IPS-18c (cell line): Measurements from ENCODE around the gene PGA3.
"Not testable (repeated sequence)": the region's sequence is repeated elsewhere in the genome, so short reads cannot be mapped to it uniquely, and the experiment has no call there.

ENCODE experiments used
- H3K4me3 ChIP-seq: 2 replicates; pipeline ENCODE4 v1.7.0; 2013; ENCODE audit warnings: low read depth, mild to moderate bottlenecking, low read length, moderate library complexity; ENCODE audit not compliant: insufficient read depth
- H3K9me3 ChIP-seq: one replicate; pipeline ENCODE4 v1.6.1; 2013; ENCODE audit warnings: mild to moderate bottlenecking, low read length, moderate library complexity; ENCODE audit not compliant: control insufficient read depth, insufficient read depth

Gene PGA3

GRCh38 chr11:61229458-61229857 is 26.1 kb downstream of the PGA3 start:
- H3K4me3 ChIP-seq, H3K9me3 ChIP-seq: not testable (repeated sequence)

GRCh38 chr11:61231033-61231432 is 27.7 kb downstream of the PGA3 start:
- not testable (repeated sequence) for H3K9me3 ChIP-seq, H3K4me3 ChIP-seq

GRCh38 chr11:61231585-61231984 is 28.3 kb downstream of the PGA3 start:
- H3K4me3 ChIP-seq, H3K9me3 ChIP-seq: not testable (repeated sequence)

GRCh38 chr11:61232548-61233145 is 29.3 kb downstream of the PGA3 start:
- not testable (repeated sequence) for H3K4me3 ChIP-seq, H3K9me3 ChIP-seq

GRCh38 chr11:61237130-61237529 is 33.8 kb downstream of the PGA3 start:
- H3K9me3 ChIP-seq, H3K4me3 ChIP-seq: not testable (repeated sequence)

- not testable (repeated sequence) for H3K4me3 ChIP-seq, H3K9me3 ChIP-seq
Measured at GRCh38 chr11:61240288-61240687, 37.0 kb downstream of the PGA3 start.

- H3K4me3 ChIP-seq, H3K9me3 ChIP-seq: not testable (repeated sequence)
Measured at GRCh38 chr11:61240875-61241274, 37.6 kb downstream of the PGA3 start, which contains the start of gene PGA5. PGA5 (plus strand) TSS chr11:61241175; CDS start chr11:61241227, 52 bp downstream.

GRCh38 chr11:61241526-61241925 is 38.2 kb downstream of the PGA3 start:
- H3K4me3 ChIP-seq, H3K9me3 ChIP-seq: not testable (repeated sequence)

- H3K9me3 ChIP-seq, H3K4me3 ChIP-seq: not testable (repeated sequence)
Measured at GRCh38 chr11:61245284-61245964, 42.1 kb downstream of the PGA3 start.

- H3K9me3 ChIP-seq: not testable (repeated sequence)
Measured at GRCh38 chr11:61248071-61248470, 44.8 kb downstream of the PGA3 start.

GRCh38 chr11:61249201-61249600 is 45.9 kb downstream of the PGA3 start:
- H3K4me3 ChIP-seq, H3K9me3 ChIP-seq: not testable (repeated sequence)

More at GRCh38 chr11:61248071-61248470, 44.8 kb downstream of the PGA3 start:
- H3K4me3 ChIP-seq: not testable (repeated sequence)

GRCh38 chr11:61250796-61251765 is 47.8 kb downstream of the PGA3 start:
- H3K4me3 ChIP-seq, H3K9me3 ChIP-seq: not testable (repeated sequence)

- not testable (repeated sequence) for H3K4me3 ChIP-seq, H3K9me3 ChIP-seq
Measured at GRCh38 chr11:61252332-61252731, 49.0 kb downstream of the PGA3 start.

- Histone ChIP-seq H3K4me3 (no peak overlapping the region), H3K9me3 (no peaks in the 10 kb centered on the region)
Measured at GRCh38 chr11:61254403-61255025, 51.2 kb downstream of the PGA3 start.

- Histone ChIP-seq H3K4me3 (no peak overlapping the region), H3K9me3 (no peaks in the 10 kb centered on the region)
Measured at GRCh38 chr11:61256710-61257482, 53.6 kb downstream of the PGA3 start.

GRCh38 chr11:61258546-61258945 is 55.2 kb downstream of the PGA3 start:
- Histone ChIP-seq H3K4me3 (no peak overlapping the region), H3K9me3 (no peaks in the 10 kb centered on the region)

- Histone ChIP-seq H3K4me3 (no peak overlapping the region), H3K9me3 (no peaks in the 10 kb centered on the region)
Measured at GRCh38 chr11:61259363-61259762, 56.0 kb downstream of the PGA3 start.
